HG03064 (cell line): Measurements from ENCODE around the gene GPR82.
A peak's percentile ranks its signal among the peaks of the same experiment; 100 is the strongest.
"Not testable (repeated sequence)": the region's sequence is repeated elsewhere in the genome, so short reads cannot be mapped to it uniquely, and the experiment has no call there.

ENCODE experiments used
- ATAC-seq: cut with Tn5 transposase; IDR thresholded peaks from one replicate; pipeline ENCODE4 v1.9.1; 2021; ENCODE audit warnings: low read depth; ENCODE audit not compliant: unreplicated experiment

The GPR82 gene

GRCh38 chrX:41723826-41724225 lies at the start of gene GPR82:
GPR82 (plus strand) TSS chrX:41724181; CDS start chrX:41727027, 2,846 bp downstream.
- no peak for ATAC-seq

GRCh38 chrX:41676361-41676760 lies 47.6 kb upstream of the GPR82 start:
- ATAC-seq, result not testable (repeated sequence)

GRCh38 chrX:41677183-41678060 lies 46.6 kb upstream of the GPR82 start:
- no peak for ATAC-seq

- no peak for ATAC-seq
Observed at GRCh38 chrX:41684138-41684537, 39.8 kb upstream of the GPR82 start.

GRCh38 chrX:41684940-41685339 lies 39.0 kb upstream of the GPR82 start:
- no peak for ATAC-seq

GRCh38 chrX:41686788-41687187 lies 37.2 kb upstream of the GPR82 start:
- ATAC-seq, result no peak

GRCh38 chrX:41688156-41688555 lies 35.8 kb upstream of the GPR82 start:
- ATAC-seq, result no peak

GRCh38 chrX:41688835-41689234 lies 35.1 kb upstream of the GPR82 start, which contains the start of gene GPR34:
GPR34 (plus strand) TSS chrX:41688973; CDS start chrX:41695634, 6,661 bp downstream.
- ATAC-seq, result no peak

GRCh38 chrX:41689711-41690110 lies 34.3 kb upstream of the GPR82 start:
- no peak for ATAC-seq

- ATAC-seq, result no peak
Observed at GRCh38 chrX:41692162-41692749, 31.7 kb upstream of the GPR82 start.

GRCh38 chrX:41693024-41693423 lies 31.0 kb upstream of the GPR82 start:
- no peak for ATAC-seq

GRCh38 chrX:41695426-41695825 lies 28.6 kb upstream of the GPR82 start:
- ATAC-seq, result no peak

- no peak for ATAC-seq
Observed at GRCh38 chrX:41703574-41704029, 20.4 kb upstream of the GPR82 start.

- no peak for ATAC-seq
Observed at GRCh38 chrX:41705042-41705441, 18.9 kb upstream of the GPR82 start.

- peak; percentile 74 for ATAC-seq
Observed at GRCh38 chrX:41705680-41706374, 18.2 kb upstream of the GPR82 start.

- no peak for ATAC-seq
Observed at GRCh38 chrX:41707218-41707617, 16.8 kb upstream of the GPR82 start.

GRCh38 chrX:41708486-41708885 lies 15.5 kb upstream of the GPR82 start:
- no peak for ATAC-seq

GRCh38 chrX:41711021-41711667 lies 12.8 kb upstream of the GPR82 start:
- no peak for ATAC-seq

- no peak for ATAC-seq
Observed at GRCh38 chrX:41716222-41716621, 7.8 kb upstream of the GPR82 start.

GRCh38 chrX:41716767-41717473 lies 7.1 kb upstream of the GPR82 start:
- ATAC-seq, result no peak
